GM18868 (cell line): ENCODE data around the gene PTPRU.

ENCODE experiments used
- ATAC-seq: cut with Tn5 transposase; IDR thresholded peaks from one replicate; pipeline ENCODE4 v1.9.1; 2021; ENCODE audit warnings: mild to moderate bottlenecking, moderate library complexity; ENCODE audit not compliant: unreplicated experiment

Gene PTPRU

GRCh38 chr1:29259802-29260441, 23.6 kb downstream of the PTPRU start:
- no peak for ATAC-seq

- ATAC-seq, result no peak
Measured at GRCh38 chr1:29260531-29260930, 24.2 kb downstream of the PTPRU start.

GRCh38 chr1:29264773-29265389, 28.6 kb downstream of the PTPRU start:
- no peak for ATAC-seq

GRCh38 chr1:29266912-29267311, 30.6 kb downstream of the PTPRU start:
- no peak for ATAC-seq

- no peak for ATAC-seq
Measured at GRCh38 chr1:29267321-29268070, 31.2 kb downstream of the PTPRU start.

GRCh38 chr1:29269382-29269781, 33.1 kb downstream of the PTPRU start:
- ATAC-seq, result no peak

GRCh38 chr1:29270929-29271521, 34.7 kb downstream of the PTPRU start:
- no peak for ATAC-seq

GRCh38 chr1:29271724-29272123, 35.4 kb downstream of the PTPRU start:
- ATAC-seq, result no peak

- ATAC-seq, result no peak
Measured at GRCh38 chr1:29272147-29272907, 36.0 kb downstream of the PTPRU start.

GRCh38 chr1:29275435-29275834, 39.1 kb downstream of the PTPRU start:
- ATAC-seq, result no peak

GRCh38 chr1:29278124-29278523, 41.8 kb downstream of the PTPRU start:
- no peak for ATAC-seq

GRCh38 chr1:29279406-29279805, 43.1 kb downstream of the PTPRU start:
- ATAC-seq, result no peak

GRCh38 chr1:29279951-29280391, 43.6 kb downstream of the PTPRU start:
- ATAC-seq, result no peak

GRCh38 chr1:29280409-29281131, 44.2 kb downstream of the PTPRU start:
- ATAC-seq, result no peak

- no peak for ATAC-seq
Measured at GRCh38 chr1:29281571-29281970, 45.2 kb downstream of the PTPRU start.

GRCh38 chr1:29282135-29282923, 46.0 kb downstream of the PTPRU start:
- no peak for ATAC-seq

- ATAC-seq, result no peak
Measured at GRCh38 chr1:29282924-29283803, 46.8 kb downstream of the PTPRU start.

- no peak for ATAC-seq
Measured at GRCh38 chr1:29283804-29284195, 47.5 kb downstream of the PTPRU start.
